Esophagus muscularis mucosa (tissue), 4 donors: Measurements from ENCODE around the gene PC. TPM values are rescaled to one million over a fixed set of nuclear protein-coding genes. Genes with fewer than 3 reads are reported as not detected.

Experiments
- DNase-seq: peaks from one replicate; pipeline ENCODE4 v3.0.0-alpha.2; 2017; ENCODE audit errors: extremely low spot score
- H3K27ac ChIP-seq, 4 donors: fragments of 200-600 bp; sonication (generic); replicated peaks in 1 of 4; 1 replicate in 3 of 4; 2 replicates in 1 of 4; pipeline ENCODE4 v1.5.1; 2016 to 2019; ENCODE audit warnings: mild to moderate bottlenecking in 1 of 4
- H3K27me3 ChIP-seq, 4 donors: fragments of 200-600 bp; sonication (generic); one replicate each; pipeline versions ENCODE4 v1.5.1 to v1.6.0; 2016 to 2019
- H3K36me3 ChIP-seq, 4 donors: fragments of 200-600 bp; sonication (generic); one replicate each; pipeline ENCODE4 v1.5.1; 2016 to 2019
- H3K4me1 ChIP-seq, 4 donors: fragments of 200-600 bp; sonication (generic); one replicate each; pipeline ENCODE4 v1.5.1; 2016 to 2019
- H3K4me3 ChIP-seq, 4 donors: fragments of 200-600 bp; sonication (generic); 1 replicate in 2 of 4; 2 replicates in 2 of 4; pipeline ENCODE4 v1.5.1; 2016 to 2019; ENCODE audit warnings: mild to moderate bottlenecking in 4 of 4, moderate library complexity in 1 of 4
- H3K9me3 ChIP-seq, 4 donors: fragments of 200-600 bp; sonication (generic); 1 replicate in 3 of 4; 2 replicates in 1 of 4; pipeline ENCODE4 v1.5.1; 2016 to 2019
- EP300 ChIP-seq: sonication (generic); formaldehyde crosslinking; IDR thresholded peaks from one replicate; pipeline ENCODE4 v1.6.1; 2017; ENCODE audit warnings: antibody characterized with exemption
- POLR2A ChIP-seq: fragments of 450-650 bp; IDR thresholded peaks from one replicate; pipeline ENCODE4 v1.6.1; 2017; ENCODE audit warnings: antibody characterized with exemption, moderate library complexity, mild to moderate bottlenecking, low read depth
- POLR2AphosphoS5 ChIP-seq, 2 donors: sonication (generic); formaldehyde crosslinking; IDR thresholded peaks; one replicate each; pipeline ENCODE4 v1.6.1; 2017; ENCODE audit warnings: antibody characterized with exemption in 2 of 2
- WGBS: methylation state at CpG from one replicate; pipeline ENCODE4 v1.1.5; 2018; 5-methylcytosine and 5-hydroxymethylcytosine counted together
- intact Hi-C: fragments of 100-400 bp; cut with DNase I; formaldehyde crosslinking; loops from one replicate; pipeline ENCODE4 v1.15.1; 2023
- total RNA-seq, 4 donors: library from RNA; depleted of rRNA; stranded (reverse); fragments of >200 nt; gene quantifications; one replicate each; pipeline versions ENCODE4 v1.1.0 to v1.2.1, GENCODE V29; 2016
- TF ChIP-seq, protein P1 (sequence below), 3 experiments: fragments of 200-600 bp in 2 of 3; fragments of 450-650 bp in 1 of 3; sonication (generic) in 2 of 3; IDR thresholded peaks; one replicate each; pipeline ENCODE4 v1.5.1; 2017 to 2019; ENCODE audit warnings: antibody characterized with exemption in 3 of 3, mild to moderate bottlenecking in 2 of 3, moderate library complexity in 1 of 3

Gene PC
- total RNA-seq, 4 donors from 2014 or later, result 2.1 to 5.5 (median 5.1) TPM

GRCh38 chr11:66976028-66976467, 17.9 kb upstream of the PC start:
- no peaks in the 10 kb centered on the region for H3K36me3 ChIP-seq
- H3K4me1 ChIP-seq, result peaks cover 0 to 4% (median 0%) of the 10 kb centered on the region in 4 donors
- no peak overlapping the region for H3K27ac ChIP-seq
- H3K9me3 ChIP-seq, result peaks cover 0 to 8% (median 5%) of the 10 kb centered on the region in 4 donors
- DNase-seq, result no peak
- intact Hi-C loops, result no loop called here
- H3K27me3 ChIP-seq, result peaks cover 0 to 16% (median 0%) of the 10 kb centered on the region in 4 donors
- no peak overlapping the region for H3K4me3 ChIP-seq
- TF ChIP-seq, protein P1, sequence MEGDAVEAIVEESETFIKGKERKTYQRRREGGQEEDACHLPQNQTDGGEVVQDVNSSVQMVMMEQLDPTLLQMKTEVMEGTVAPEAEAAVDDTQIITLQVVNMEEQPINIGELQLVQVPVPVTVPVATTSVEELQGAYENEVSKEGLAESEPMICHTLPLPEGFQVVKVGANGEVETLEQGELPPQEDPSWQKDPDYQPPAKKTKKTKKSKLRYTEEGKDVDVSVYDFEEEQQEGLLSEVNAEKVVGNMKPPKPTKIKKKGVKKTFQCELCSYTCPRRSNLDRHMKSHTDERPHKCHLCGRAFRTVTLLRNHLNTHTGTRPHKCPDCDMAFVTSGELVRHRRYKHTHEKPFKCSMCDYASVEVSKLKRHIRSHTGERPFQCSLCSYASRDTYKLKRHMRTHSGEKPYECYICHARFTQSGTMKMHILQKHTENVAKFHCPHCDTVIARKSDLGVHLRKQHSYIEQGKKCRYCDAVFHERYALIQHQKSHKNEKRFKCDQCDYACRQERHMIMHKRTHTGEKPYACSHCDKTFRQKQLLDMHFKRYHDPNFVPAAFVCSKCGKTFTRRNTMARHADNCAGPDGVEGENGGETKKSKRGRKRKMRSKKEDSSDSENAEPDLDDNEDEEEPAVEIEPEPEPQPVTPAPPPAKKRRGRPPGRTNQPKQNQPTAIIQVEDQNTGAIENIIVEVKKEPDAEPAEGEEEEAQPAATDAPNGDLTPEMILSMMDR (IDR thresholded peaks at IDR 0.05), result peak in 1 of 3 experiments; percentile 37
- TF ChIP-seq EP300, result no peak
- 46% methylated on average over 5 of the region's 9 CpGs for WGBS

- Histone ChIP-seq H3K9me3 (peaks cover 0 to 8% (median 5%) of the 10 kb centered on the region in 4 donors), H3K4me3 (no peak overlapping the region), H3K27ac (no peak overlapping the region), H3K4me1 (peaks cover 0 to 5% (median 0%) of the 10 kb centered on the region in 4 donors), H3K36me3 (no peaks in the 10 kb centered on the region), H3K27me3 (peaks cover 0 to 16% (median 0%) of the 10 kb centered on the region in 4 donors)
- TF ChIP-seq POLR2A (no peak), EP300 (no peak)
- TF ChIP-seq, protein P1 (IDR thresholded peaks at IDR 0.05), result no peak
- DNase-seq, result no peak
- intact Hi-C loops, result no loop called here
- WGBS, result 80% methylated on average over 9 of the region's 11 CpGs
Observed at GRCh38 chr11:66975405-66976027, 17.3 kb upstream of the PC start.

DNA sequence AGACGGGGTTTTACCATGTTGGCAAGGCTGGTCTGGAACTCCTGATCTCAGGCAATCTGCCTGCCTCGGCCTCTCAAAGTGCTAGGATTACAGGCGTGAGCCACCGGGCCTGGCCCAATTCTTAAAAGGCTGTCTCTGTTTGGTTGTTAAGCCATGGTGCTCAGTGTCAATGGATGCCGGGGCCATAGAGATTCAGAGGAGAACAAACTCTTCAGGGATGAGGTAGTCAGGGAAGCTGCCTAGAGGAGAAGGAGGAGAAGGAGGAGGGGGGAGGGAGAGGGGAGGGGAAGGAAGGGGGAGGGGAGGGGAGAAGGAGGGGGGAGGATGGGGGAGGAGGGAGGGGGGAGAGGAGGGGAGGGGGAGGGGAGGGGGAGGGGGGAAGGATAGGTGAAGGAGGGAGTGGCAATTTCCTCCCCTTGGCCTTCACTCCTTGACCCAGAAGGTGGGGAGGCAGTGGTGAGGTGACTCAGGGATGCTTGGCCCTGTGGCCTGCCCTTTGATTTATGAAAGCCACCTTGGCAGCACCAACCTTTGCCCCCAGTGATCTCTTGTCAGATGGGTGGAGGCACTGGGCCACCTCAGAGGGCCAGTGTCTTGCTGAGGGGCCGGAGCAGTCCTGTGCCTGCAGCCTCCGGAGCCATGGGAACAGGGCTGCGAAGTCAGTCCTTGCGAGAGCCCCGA, 16.7 kb upstream of the PC start, which contains the start of gene C11orf86:
Gene C11orf86 (plus strand): TSS at position 581 of the 681 bp plus-strand sequence. CDS start 59 bp downstream, at position 640.
- peaks cover 0 to 5% (median 0%) of the 10 kb centered on the region in 4 donors for H3K4me1 ChIP-seq
- H3K36me3 ChIP-seq, result no peaks in the 10 kb centered on the region
- intact Hi-C loops, result no loop called here
- H3K27me3 ChIP-seq, result peaks cover 0 to 16% (median 0%) of the 10 kb centered on the region in 4 donors
- no peak for DNase-seq
- no peak for TF ChIP-seq POLR2A
- TF ChIP-seq EP300, result no peak
- no peak for TF ChIP-seq POLR2AphosphoS5 (IDR thresholded peaks at IDR 0.05)
- TF ChIP-seq, protein P1 (IDR thresholded peaks at IDR 0.05), result no peak
- H3K27ac ChIP-seq, result no peak within 1 kb of the TSS
- no peak within 1 kb of the TSS for H3K4me3 ChIP-seq
- H3K9me3 ChIP-seq, result peaks cover 0 to 8% (median 5%) of the 10 kb centered on the region in 4 donors
- 78% methylated on average over 8 of the region's 10 CpGs for WGBS

DNA sequence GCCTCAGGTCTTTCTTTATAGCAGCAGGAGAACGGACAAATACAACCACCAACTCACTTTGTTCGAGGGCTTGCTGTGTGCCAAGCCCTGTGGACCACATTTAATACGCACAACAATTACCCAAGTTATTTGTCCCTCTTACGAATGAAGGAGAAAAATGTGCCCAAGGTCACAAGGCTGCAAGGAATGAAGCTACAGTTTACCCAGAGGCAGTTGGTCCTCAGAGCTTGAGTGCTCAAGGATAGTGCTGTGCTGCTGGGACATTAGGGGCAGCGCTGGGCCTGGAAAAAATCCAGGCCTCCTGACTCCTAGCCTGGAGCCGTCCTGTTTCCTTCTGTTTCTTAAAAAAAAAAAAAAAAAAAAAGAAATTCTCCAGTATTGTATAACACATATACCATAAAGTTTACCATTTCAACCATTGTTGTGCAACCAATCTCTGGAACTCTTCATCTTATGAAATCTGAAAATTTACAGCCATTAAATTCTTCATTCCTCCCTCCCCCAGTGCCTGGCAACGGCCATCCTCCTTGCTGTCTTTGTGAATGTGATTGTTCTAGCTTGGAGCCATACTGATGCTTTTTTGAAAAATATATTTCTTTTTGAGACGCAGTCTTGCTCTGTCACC, 15.9 kb upstream of the PC start:
- no peak for TF ChIP-seq POLR2AphosphoS5 (IDR thresholded peaks at IDR 0.05)
- TF ChIP-seq, protein P1 (IDR thresholded peaks at IDR 0.05), result no peak
- TF ChIP-seq EP300, result no peak
- no peak for TF ChIP-seq POLR2A
- Histone ChIP-seq H3K27me3 (peaks cover 0 to 16% (median 0%) of the 10 kb centered on the region in 4 donors), H3K4me1 (peaks cover 0 to 5% (median 0%) of the 10 kb centered on the region in 4 donors), H3K4me3 (no peak overlapping the region), H3K27ac (no peak overlapping the region), H3K9me3 (peaks cover 0 to under 1% (median 0%) of the 10 kb centered on the region in 4 donors), H3K36me3 (no peaks in the 10 kb centered on the region)
- DNase-seq, result no peak
- intact Hi-C loops, result no loop called here
- 74% methylated on average over 8 of the region's 8 CpGs for WGBS
